Stimulated activated CD4-positive, alpha-beta T cell treated with anti-CD3 and anti-CD28 coated beads, Interleukin-2, amount 100 ng/mL, for 4 hours (primary cell): Measurements from ENCODE around the gene LENG8.
"Not testable (repeated sequence)": the region's sequence is repeated elsewhere in the genome, so short reads cannot be mapped to it uniquely, and the experiment has no call there.

ENCODE experiments used
- DNase-seq: peaks from one replicate; pipeline ENCODE4 v3.0.0-alpha.2; 2020; ENCODE audit warnings: low read depth

The LENG8 gene

DNA sequence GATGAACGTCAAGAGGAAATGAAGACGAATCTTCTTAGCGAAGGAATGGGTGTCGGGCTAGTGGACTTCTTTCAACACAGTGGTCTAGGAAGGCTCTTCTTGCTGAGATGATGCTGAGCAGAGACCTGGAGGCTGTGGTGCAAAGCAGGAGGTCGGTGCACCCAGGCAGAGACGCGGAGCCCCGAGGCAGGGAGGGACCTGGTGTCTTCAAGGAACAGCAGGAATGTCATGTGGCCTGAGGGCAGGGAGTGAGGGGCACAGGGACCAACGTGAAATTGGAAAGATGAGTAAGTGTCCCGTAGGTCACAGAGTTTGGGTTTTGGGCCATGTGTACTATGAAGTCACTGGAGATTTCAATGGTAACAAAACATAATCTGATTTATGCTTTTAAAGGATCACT, 35.5 kb downstream of the LENG8 start:
- no peak for DNase-seq

DNA sequence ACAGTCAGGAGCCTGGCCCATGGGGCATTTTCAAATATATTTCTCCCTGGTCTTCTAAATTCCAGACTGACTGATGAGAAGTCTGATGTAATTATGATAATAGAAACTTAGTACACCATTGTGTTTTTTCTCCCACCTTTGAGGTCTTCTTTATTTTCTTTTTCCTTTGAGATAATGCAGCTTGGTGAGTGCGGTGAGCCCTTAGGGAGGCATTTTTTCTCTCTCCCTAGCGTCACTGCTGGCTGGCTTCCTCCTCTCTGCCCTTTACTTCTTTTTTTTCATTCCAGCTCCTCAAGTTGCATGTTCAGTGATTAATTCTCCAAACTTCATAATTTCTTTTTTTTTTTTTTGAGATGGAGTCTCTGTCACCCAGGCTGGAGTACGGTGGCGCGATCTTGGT, 36.9 kb downstream of the LENG8 start:
- DNase-seq: no peak

DNA sequence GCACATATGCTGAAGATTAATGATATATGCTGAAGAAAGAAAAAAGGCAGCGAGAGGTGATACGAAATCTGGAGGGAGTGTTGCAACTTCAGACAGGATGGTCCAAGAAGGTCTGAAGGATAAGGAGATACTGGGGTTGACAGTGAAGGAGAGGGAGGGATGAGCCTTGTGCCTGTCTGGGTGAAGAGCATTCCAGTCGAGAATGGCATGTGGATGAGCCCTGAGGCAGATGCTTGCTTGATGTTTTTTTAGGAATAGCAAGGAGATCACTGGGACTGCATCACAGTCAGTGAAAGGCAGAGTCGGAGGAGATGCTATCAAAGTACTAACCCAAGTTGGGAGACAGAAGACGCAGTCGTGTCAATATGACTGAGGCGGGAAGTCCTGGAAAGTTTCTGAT, 40.3 kb downstream of the LENG8 start:
- DNase-seq: no peak

DNA sequence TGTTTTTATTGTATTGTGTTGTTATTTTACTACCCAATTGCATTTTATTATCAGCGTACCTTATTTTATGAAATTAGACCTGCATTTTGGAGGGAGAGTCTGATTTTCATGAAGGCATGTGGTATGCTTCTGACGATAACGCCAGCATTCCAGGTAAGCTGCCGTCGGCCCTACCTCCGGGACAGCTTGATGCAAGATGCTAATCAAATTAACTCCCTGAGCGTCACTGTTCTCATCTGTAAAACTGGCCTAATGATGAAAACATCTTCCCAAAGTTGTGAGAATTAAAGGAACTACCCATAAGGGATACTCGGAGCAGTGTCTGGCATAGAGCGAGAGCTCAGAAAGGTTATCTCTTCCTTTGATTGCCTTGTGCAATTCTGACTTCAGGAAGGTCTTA, 40.8 kb downstream of the LENG8 start:
- DNase-seq: no peak

DNA sequence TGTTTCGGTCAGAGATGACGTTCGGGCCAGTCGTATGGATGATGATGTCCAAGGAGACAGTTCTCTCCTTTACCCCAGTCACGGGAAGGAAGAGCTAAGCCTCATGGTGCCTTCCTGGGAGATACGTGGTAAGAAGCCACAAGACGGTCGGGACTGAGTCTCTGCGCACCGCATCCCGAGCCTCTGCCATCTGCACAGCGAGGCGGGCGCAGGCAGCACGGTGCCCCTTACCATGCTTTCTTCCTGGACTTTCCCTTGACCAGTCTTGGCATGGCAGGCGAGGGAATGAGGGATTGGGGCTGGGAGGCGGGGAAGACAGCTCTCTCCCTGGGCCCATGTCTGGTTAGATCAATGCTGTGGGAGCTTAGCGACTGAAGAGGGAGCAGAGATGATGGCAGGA, 43.6 kb downstream of the LENG8 start:
- no peak for DNase-seq

DNA sequence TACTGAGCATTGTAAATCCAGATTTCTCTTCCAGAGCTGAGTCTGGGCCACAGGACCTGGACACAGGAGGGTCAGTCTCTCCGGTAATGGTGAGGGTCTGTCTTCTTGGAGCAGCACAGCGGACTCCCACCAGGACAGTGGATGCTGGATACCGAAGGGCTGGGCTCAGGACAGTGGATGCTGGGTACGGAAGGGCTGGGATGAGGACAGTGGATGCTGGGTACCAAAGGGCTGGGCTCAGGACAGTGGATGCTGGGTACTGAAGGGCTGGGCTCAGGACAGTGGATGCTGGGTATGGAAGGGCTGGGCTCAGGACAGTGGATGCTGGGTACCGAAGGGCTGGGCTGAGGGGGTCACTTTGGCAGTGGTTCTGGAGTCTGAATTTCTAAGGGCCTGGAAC, 44.1 kb downstream of the LENG8 start:
- not testable (repeated sequence) for DNase-seq

DNA sequence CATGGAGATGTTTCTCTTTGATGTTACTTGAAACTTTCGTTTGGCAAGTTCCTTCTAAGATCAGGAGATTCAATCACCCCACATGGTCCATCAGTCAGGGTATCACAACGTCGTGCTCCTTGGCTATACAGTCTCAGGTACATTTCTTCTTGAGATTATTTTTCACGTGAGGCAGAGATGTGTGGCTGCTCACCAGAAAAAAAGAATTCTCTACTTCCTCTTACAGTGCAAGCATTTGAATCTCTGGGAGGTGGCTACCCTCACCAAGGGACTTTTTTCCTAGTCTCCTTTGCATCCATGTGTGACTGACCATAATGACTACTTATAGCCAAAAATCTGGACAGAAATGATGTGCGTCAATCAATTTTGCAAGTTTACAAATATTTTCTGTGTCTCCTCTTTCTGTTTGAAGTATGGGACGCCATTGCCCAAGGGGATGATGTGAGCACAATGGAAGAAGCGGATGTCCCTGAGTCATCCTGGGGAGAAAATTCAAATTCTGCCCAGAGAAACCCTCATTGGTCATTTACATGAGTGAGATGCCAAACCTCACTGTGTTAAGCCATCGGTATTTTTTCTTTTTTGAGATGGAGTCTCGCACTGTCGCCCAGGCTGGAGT, 45.1 kb downstream of the LENG8 start:
- DNase-seq: no peak

DNA sequence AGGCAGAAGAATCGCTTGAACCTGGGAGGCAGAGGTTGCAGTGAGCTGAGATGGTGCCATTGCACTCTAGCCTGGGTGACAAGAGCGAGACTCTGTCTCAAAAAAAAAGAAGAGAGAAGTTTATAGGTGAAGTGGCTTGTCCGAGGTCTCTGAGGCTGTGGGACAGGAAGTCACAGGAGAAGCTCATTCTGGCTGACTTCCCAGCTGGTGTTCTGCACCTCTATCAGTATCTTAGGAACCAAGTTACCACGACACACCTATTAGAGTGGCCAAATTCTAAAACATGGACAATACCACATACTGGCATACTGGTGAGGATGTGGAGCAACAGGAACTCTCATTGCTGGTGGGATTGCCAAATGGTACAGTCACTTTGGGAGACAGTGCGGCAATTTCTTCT, 46.3 kb downstream of the LENG8 start:
- not testable (repeated sequence) for DNase-seq

DNA sequence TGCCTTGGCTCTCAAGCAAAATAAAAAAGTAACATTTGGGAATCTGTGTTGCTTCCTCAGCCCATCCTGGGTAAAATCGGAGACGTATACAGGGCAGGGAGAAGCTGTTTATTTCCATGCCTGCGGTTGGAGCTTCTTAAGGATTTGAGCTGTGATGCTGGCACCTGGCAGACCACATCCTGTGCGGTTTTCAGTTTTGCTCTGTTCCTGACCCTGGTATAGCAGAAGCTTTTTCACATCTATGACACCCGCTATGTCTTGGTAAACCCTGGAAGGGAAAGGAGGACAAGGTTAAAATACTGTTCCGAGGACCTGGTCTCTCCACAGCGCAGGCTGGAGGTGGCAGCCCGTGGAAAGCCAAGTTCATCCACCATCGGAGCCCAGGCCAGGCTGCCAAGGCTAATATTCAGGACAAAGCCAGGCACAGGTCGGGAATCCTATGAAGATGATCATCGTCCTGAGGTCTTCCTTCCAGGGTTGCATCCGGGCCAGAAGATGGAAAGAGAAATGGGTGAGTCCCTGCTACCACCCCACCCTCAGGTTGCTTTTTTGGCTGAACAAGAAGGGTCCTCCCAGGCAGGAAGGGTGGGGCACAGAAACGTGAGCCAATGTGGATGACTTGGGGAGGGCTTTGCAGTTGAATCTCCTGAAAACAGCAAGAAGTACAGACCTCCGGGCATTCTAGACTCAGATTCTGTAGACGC, 48.9 kb downstream of the LENG8 start:
- not testable (repeated sequence) for DNase-seq

DNA sequence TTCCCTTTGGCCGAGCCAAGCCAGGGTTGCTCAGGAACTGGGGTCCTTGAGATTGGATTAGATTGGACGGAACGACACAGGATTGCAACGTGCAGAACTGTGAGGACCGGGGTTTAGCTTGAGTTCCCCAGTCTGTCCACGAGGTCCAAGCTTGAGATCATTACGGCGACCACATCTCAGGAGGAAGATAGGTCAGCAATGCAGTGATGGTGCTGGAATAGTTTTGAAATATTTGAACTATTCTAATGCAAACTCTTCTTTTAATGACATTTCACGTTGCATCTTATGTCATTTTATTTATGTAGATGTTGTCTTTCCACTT, 49.4 kb downstream of the LENG8 start:
- not testable (repeated sequence) for DNase-seq

DNA sequence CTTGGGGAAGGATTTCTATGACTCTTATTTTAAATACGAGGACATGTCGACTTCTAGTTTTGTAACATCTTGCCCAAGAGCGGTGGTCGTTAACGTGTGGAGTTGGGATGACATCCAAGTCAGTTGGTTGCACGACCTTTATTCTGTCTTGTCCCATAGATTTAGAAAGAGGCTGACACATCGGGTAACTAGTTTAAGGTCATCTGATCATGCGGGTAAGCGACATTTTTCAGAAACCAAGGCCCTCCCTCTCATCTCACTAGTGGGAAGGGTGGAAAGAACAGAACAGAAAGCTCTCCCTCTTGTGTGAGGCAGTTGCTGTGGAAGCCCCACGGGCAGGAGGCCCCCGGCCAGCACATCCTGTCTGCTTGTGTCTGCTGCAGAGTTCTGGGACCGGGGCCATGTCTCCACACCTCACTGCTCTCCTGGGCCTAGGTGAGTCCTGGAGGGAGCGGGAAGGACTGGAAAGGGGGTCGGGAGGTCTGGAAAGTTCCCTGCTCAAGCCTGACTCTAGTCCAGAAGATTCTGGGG, 53.6 kb downstream of the LENG8 start, which contains the start of gene LAIR2:
Gene LAIR2, plus strand, starts transcription at position 314 of the 531 bp plus-strand sequence. Its CDS starts 88 bp downstream, at position 402.
- DNase-seq: no peak

DNA sequence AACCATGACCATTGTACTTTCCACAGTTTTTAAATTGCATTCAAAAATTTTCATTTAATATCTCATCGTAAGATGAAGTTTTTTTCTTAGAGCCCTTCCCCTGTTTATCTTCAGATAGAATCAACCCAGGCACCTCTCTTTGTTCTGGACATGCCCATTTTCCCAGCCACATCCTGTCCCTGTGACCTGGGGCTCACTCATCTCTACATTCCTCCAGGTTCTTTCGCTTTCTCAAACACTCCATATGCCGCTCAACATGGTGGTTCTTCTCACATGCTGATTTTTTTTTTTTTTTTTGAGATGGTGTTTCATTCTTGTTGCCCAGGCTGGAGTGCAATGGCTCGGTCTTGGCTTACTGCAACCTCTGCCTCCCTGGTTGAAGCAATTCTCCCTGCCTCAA, 56.5 kb downstream of the LENG8 start:
- not testable (repeated sequence) for DNase-seq

DNA sequence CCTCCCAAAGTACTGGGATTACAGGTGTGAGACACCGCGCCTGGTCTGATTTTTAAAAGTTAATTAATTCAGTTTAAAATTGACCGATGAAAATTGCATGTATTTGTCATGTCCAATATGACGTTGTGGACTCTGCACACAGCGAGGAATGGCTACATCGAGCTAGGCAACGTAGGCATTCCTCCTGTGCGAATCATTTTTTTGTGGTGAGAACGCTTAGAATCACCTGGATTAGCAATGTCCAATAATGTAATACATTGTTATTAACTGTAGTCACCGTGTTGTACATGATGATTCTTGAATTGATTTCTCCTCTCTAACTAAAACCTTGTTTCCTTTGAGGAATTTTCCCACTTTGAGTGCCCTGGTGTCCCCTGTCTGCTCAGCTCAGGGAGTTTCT, 57.1 kb downstream of the LENG8 start:
- DNase-seq: no peak

DNA sequence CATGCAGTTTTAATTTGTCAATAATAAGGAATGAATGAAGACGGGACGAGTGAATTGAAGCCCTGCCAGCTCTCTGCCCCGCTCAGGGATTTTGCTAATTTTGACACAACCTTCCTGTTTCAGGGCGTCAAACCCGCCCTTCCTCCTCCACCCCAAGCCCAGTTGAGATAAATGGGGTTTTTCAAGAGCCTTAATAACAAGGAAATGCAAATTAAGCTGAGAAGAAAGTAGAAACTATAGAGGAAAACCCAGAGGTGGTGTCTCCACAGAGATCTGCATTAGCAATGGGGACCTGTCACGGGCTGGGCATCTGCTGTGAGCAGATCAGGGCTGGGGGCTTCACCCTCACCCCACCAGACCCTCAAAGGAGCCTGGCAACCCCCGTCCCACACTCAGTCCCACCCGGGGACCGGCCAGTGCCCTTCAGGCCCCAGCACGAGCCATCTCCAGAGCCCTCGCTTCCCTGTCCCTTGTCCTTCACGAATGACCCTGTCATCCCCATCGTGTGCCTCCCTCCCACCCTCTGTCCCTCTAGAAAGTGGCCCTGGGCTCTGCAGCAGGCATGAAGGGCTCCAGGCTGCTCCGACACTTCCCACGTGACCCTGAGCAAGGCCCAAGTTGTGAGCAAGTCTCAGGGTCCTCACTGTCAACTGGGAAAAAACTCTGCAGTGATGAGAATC, 58.2 kb downstream of the LENG8 start:
- not testable (repeated sequence) for DNase-seq

DNA sequence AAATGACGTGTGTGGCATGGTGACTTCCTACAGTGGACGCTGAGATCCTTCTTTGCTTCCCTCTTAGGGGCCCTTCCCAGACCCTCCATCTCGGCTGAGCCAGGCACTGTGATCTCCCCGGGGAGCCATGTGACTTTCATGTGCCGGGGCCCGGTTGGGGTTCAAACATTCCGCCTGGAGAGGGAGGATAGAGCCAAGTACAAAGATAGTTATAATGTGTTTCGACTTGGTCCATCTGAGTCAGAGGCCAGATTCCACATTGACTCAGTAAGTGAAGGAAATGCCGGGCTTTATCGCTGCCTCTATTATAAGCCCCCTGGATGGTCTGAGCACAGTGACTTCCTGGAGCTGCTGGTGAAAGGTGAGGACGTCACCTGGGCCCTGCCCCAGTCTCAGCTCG, 58.8 kb downstream of the LENG8 start:
- DNase-seq: no peak

DNA sequence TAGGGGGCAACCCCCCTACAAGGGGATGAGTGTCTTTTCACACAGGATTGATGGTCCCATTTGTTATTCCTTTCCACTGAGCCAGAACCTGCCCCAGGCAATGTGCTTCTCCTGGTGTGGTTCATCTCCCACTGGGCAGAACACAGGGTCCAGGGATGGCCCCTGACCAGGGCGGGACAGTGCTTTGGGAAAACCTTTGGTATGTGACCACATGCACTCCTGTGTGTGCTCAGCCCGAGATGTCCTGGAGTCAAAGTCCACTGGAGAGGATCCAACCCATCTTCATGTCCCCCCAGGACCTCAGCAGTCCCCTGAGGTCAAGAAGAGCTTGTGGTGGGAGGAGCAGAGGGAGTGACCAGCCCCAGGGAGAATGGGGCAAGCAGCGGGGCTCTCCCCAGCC, 59.5 kb downstream of the LENG8 start:
- DNase-seq: not testable (repeated sequence)

DNA sequence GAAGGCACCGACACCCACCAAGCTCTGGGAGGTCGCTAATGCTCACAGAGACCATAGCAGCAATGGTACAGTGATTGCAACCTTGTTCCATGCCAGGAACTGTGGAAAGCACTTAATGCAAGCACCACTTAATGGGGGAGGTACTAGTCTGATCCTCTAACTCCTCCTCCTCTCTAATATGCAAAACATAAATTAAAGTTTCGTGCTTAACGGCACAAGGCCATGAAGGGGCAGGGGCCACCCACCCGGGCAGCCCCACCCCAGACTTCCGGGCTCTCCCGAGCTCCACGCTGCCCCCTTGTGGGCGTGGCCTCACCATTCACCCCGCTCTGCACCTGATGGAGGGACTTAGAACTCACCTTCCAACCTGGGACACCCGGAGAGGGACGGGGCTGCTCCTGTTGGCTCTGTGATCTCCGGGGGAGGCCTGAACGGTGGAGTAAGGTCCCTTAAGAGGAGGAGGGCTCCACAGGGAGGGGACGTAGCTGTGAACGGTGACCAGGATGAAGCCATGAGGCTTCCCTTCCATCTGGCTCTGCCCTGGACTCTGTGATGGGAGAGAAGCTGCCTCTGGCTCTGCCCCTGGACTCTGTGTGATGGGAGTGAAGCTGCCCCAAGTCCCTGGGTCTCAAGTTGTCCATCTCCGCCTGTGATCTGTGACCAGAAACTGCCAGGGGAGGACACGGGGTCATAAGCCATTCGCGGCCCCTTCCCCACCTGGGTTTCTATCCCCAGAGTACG, 60.4 kb downstream of the LENG8 start:
- DNase-seq: not testable (repeated sequence)
